ENCODE results near the gene EMX2.
A peak's percentile ranks its signal among the peaks of the same experiment; 100 is the strongest.
"Not testable (repeated sequence)": the region's sequence is repeated elsewhere in the genome, so short reads cannot be mapped to it uniquely, and the experiment has no call there.

EMX2 gene

DNA sequence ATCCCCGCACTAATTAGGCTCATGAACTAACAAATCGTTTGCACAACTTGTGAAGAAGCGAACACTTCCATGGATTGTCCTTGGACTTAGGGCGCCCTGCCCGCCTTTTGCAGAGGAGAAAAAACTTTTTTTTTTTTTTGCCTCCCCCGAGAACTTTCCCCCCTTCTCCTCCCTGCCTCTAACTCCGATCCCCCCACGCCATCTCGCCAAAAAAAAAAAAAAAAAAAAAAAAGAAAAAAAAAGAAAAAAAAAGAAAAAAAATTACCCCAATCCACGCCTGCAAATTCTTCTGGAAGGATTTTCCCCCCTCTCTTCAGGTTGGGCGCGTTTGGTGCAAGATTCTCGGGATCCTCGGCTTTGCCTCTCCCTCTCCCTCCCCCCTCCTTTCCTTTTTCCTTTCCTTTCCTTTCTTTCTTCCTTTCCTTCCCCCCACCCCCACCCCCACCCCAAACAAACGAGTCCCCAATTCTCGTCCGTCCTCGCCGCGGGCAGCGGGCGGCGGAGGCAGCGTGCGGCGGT is at the start of gene EMX2:
EMX2 (plus strand) TSS at position 41 of the 519 bp plus-strand sequence. CDS start 522 bp downstream, outside the sequence.
- DNase-seq: no peak

- no peak for DNase-seq
Measured at GRCh38 chr10:117496031-117496430, 46.5 kb upstream of the EMX2 start.

GRCh38 chr10:117496616-117497028 is 45.9 kb upstream of the EMX2 start:
- peak; percentile 34 for DNase-seq

GRCh38 chr10:117497736-117498135 is 44.8 kb upstream of the EMX2 start:
- no peak for DNase-seq

- DNase-seq: no peak
Measured at GRCh38 chr10:117499248-117500105, 43.1 kb upstream of the EMX2 start.

GRCh38 chr10:117500456-117500855 is 42.1 kb upstream of the EMX2 start:
- no peak for DNase-seq

- DNase-seq: no peak
Measured at GRCh38 chr10:117501460-117502035, 41.0 kb upstream of the EMX2 start.

DNA sequence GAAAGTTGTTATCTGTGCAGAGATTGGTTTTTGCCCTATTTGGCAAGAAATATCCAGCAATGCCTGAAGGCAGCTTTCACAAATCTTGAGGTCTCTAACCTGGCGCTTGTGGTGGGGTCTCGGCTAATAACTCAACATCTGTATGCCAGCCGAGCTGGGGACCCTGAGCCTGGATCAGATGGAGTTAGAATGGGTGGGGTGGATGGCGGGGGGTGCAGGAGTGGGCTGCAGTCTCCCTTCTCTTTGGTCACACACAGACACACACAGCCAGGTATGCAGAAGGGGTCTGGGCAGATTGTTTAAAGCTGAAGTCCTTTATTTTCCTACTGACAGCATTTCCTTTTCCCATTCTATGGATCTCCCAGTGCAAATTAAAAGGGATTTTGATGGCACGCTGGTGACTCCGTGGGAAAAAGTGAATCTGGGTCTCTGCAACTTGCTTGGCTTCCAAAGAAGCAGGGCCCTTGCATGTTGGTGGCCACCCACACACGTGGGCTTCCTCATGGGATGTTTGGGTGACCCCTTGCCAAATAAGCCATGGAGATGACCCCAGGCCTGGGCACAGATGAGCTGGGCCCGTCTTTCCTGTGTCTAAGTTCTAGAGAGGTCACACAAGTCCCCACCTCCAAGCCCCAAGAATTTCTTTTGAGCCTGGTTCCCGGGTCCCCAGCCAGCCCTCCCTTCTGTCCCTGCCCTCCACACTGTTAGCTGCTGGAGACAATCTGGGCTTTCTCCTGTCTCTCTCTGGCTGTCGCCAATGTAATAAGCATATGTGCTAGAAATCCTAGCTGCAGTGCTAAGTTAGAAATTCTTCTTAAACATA is 39.9 kb upstream of the EMX2 start:
- DNase-seq: no peak

GRCh38 chr10:117503244-117504205 is 39.0 kb upstream of the EMX2 start:
- no peak for DNase-seq

- no peak for DNase-seq
Measured at GRCh38 chr10:117504562-117504961, 38.0 kb upstream of the EMX2 start.

DNA sequence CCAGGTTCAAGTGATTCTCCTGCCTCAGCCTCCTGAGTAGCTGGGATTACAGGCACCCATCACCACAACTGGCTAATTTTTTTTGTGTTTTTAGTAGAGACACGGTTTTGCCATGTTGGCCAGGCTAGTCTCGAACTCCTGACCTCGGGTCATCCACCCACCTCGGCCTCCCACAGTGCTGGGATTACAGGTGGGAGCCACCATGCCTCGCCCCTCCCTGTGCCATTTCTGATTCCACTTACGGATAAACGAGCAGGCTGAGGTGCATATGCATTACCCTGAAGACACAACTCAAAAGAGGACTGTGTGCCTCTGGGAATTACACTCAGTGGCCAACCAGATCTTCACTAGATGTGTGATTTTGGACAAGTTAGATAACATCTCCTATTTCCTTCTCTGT is 35.5 kb upstream of the EMX2 start:
- DNase-seq: not testable (repeated sequence)

- DNase-seq: no peak
Measured at GRCh38 chr10:117509573-117509972, 33.0 kb upstream of the EMX2 start.

- DNase-seq: no peak
Measured at GRCh38 chr10:117511601-117512390, 30.8 kb upstream of the EMX2 start.

GRCh38 chr10:117514971-117515370 is 27.6 kb upstream of the EMX2 start:
- DNase-seq: no peak

GRCh38 chr10:117516681-117517080 is 25.9 kb upstream of the EMX2 start:
- no peak for DNase-seq

GRCh38 chr10:117518246-117518645 is 24.3 kb upstream of the EMX2 start:
- DNase-seq: no peak

GRCh38 chr10:117519286-117519685 is 23.3 kb upstream of the EMX2 start:
- no peak for DNase-seq

- no peak for DNase-seq
Measured at GRCh38 chr10:117519879-117520278, 22.7 kb upstream of the EMX2 start.

- DNase-seq: no peak
Measured at GRCh38 chr10:117530791-117531190, 11.8 kb upstream of the EMX2 start.

DNA sequence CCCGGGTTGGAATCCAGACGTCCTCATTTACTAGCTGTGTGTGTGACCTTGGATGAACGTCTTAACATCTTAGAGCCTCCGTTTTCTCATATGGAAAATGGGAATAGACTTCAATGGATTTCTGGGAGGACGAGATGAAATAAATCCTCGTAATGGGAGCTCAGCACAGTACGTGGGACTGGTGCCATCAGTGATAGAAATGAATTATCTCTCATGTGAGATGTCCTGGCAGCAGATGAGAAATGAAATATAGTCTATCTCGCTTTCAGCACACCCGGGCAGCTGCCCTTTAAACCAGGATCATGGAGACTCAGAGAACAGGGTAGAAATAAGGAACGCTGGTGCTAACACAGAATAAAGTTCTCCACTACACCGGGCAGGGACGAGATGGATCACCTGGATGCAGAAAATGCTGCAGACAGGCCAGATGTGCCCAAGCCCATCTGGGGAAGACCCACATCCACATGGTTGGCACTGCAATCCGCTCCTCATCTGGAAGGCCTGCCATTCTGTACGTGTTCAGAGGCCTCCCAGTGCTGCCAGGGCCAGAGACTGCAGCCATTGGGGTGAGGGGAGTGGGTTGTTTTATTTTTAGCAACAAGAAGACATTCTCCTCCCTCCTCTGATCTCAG is 11.1 kb upstream of the EMX2 start:
- DNase-seq: no peak

- no peak for DNase-seq
Measured at GRCh38 chr10:117532003-117532385, 10.6 kb upstream of the EMX2 start.
